WTC11 (cell line): ENCODE results near the gene COL20A1. TPM values are rescaled to one million over a fixed set of nuclear protein-coding genes. Genes with fewer than 3 reads are reported as not detected.

Experiments used
- ATAC-seq: fragments of 200-7000 bp; cut with Tn5 transposase; 2 replicates; pipeline ENCODE4 v1.10.0; 2021; ENCODE audit warnings: mild to moderate bottlenecking, moderate library complexity
- CTCF ChIA-PET: fragments of 300-600 bp; sonication (Branson Sonifier 250); formaldehyde crosslinking; loops from one replicate; lab custom pipeline; 2021; ENCODE audit warnings: antibody characterized with exemption; lab: Charles Lee
- POLR2A ChIA-PET: fragments of 350-600 bp; sonication (Branson Sonifier 250); formaldehyde crosslinking; loops from one replicate; lab custom pipeline; 2021; ENCODE audit warnings: antibody characterized with exemption; lab: Charles Lee
- DNase-seq: peaks from one replicate; pipeline ENCODE4 v3.0.0; 2021; ENCODE audit warnings: low spot score
- H3K27ac Mint-ChIP-seq: 2 replicates; pipeline ENCODE4 v1.8.0; 2021; ENCODE audit warnings: mixed read lengths
- H3K27me3 Mint-ChIP-seq: 2 replicates; pipeline ENCODE4 v1.8.0; 2021; ENCODE audit warnings: low read depth, mild to moderate bottlenecking, moderate library complexity, mixed read lengths
- H3K36me3 Mint-ChIP-seq: 2 replicates; pipeline ENCODE4 v1.8.0; 2021; ENCODE audit warnings: mixed read lengths
- H3K4me1 Mint-ChIP-seq: 2 replicates; pipeline ENCODE4 v1.8.0; 2022; ENCODE audit warnings: mixed read lengths
- H3K4me3 Mint-ChIP-seq: 2 replicates; pipeline ENCODE4 v1.8.0; 2021; ENCODE audit warnings: mild to moderate bottlenecking, moderate library complexity, mixed read lengths
- H3K9me3 Mint-ChIP-seq: 2 replicates; pipeline ENCODE4 v1.8.0; 2021; ENCODE audit warnings: mixed read lengths
- EMX1 ChIP-seq: fragments of 250-450 bp; sonication (Bioruptor Pico); IDR thresholded peaks from 2 replicates; pipeline ENCODE4 v1.8.0; 2021; ENCODE audit warnings: mild to moderate bottlenecking
- FOXK1 ChIP-seq: sonication (generic); formaldehyde crosslinking; IDR thresholded peaks from 2 replicates; pipeline ENCODE4 v1.8.0; 2022; ENCODE audit warnings: mild to moderate bottlenecking, moderate library complexity, missing genetic modification reagents
- GRHL2 ChIP-seq: fragments of 250-450 bp; sonication (Bioruptor Pico); IDR thresholded peaks from 2 replicates; pipeline ENCODE4 v1.8.0; 2022; ENCODE audit warnings: mild to moderate bottlenecking, moderate library complexity; ENCODE audit not compliant: insufficient replicate concordance, severe bottlenecking
- NFATC4 ChIP-seq: fragments of 250-450 bp; sonication (Bioruptor Pico); IDR thresholded peaks from 2 replicates; pipeline ENCODE4 v1.9.0; 2021; ENCODE audit warnings: mild to moderate bottlenecking
- NFE2L1 ChIP-seq: sonication (generic); formaldehyde crosslinking; IDR thresholded peaks from 2 replicates; pipeline ENCODE4 v1.8.1; 2023; ENCODE audit warnings: missing genetic modification reagents
- NFYB ChIP-seq: sonication (generic); formaldehyde crosslinking; conservative IDR thresholded peaks from 2 replicates; pipeline ENCODE4 v1.8.0; 2022; ENCODE audit warnings: low read depth, missing genetic modification reagents
- SMAD4 ChIP-seq: sonication (generic); formaldehyde crosslinking; IDR thresholded peaks from 2 replicates; pipeline ENCODE4 v1.8.0; 2022; ENCODE audit warnings: mild to moderate bottlenecking, missing genetic modification reagents
- ZBTB21 ChIP-seq: sonication (generic); formaldehyde crosslinking; IDR thresholded peaks from 2 replicates; pipeline ENCODE4 v1.8.1; 2023; ENCODE audit warnings: mild to moderate bottlenecking, missing genetic modification reagents, borderline replicate concordance
- ZNF121 ChIP-seq: sonication (generic); formaldehyde crosslinking; IDR thresholded peaks from 2 replicates; pipeline ENCODE4 v1.8.0; 2023; ENCODE audit warnings: missing genetic modification reagents
- ZNF219 ChIP-seq: sonication (generic); formaldehyde crosslinking; IDR thresholded peaks from 2 replicates; pipeline ENCODE4 v1.8.0; 2023; ENCODE audit warnings: missing genetic modification reagents, mild to moderate bottlenecking, borderline replicate concordance
- ZNF317 ChIP-seq: sonication (generic); formaldehyde crosslinking; IDR thresholded peaks from 2 replicates; pipeline ENCODE4 v1.8.1; 2023; ENCODE audit warnings: low read depth, mild to moderate bottlenecking, moderate library complexity, missing genetic modification reagents, borderline replicate concordance
- ZNF671 ChIP-seq: fragments of 250-450 bp; sonication (Bioruptor Pico); IDR thresholded peaks from 2 replicates; pipeline ENCODE4 v1.8.0; 2021; ENCODE audit warnings: mild to moderate bottlenecking
- total RNA-seq: library from RNA; stranded (reverse); gene quantifications from 3 replicates; pipeline ENCODE4 v1.2.3, GENCODE V29; 2021
- TF ChIP-seq, protein P1 (sequence below): sonication (generic); formaldehyde crosslinking; IDR thresholded peaks from 2 replicates; pipeline ENCODE4 v1.8.1; 2023; ENCODE audit warnings: mild to moderate bottlenecking, missing genetic modification reagents, moderate library complexity
- TF ChIP-seq, protein P2 (sequence below): sonication (generic); formaldehyde crosslinking; IDR thresholded peaks from 2 replicates; pipeline ENCODE4 v1.8.0; 2023; ENCODE audit warnings: missing genetic modification reagents, mild to moderate bottlenecking, borderline replicate concordance
- TF ChIP-seq, protein P3 (sequence below): fragments of 250-450 bp; sonication (Bioruptor Pico); IDR thresholded peaks from 2 replicates; pipeline ENCODE4 v1.9.0; 2021; ENCODE audit warnings: mild to moderate bottlenecking, borderline replicate concordance

Gene COL20A1
- total RNA-seq, 1 experiment from 2014 or later, result 1.3 TPM

DNA sequence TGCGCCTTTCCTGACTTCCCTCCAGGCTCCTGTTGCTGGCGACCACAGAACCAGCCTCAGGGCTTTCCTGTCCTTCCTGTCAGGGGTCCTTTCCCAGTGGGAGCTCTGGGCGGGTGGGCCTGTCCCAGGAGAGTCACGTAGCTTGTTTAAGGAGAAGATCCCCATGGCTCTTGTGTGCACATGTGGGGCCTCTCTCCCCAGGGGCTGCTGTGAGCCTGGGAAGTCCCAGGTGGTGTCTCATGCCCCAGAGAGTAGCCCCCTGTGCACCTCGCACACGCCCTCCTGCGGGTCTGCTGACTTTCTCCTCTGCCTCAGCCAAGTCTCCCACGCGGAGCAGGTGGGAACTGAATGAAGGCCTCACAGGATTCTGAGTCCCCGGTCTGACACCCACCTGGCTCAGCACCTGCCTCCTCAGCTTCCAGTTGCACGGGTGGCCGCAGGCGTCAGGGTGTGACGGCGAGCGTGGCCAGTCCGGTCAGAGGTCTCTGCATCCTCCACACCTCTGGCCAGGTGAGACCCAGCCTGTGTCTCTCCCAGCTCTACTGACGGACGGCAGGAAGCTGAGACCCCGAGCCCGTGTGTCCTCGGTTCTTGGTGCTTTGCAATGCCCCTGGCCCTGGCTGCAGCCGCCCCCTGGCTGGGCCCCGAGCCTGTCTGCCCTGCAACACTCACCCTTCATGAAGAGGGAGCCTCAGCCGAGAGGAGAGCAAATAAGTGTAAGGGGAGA lies 33.1 kb upstream of the COL20A1 start (continued):
- TF ChIP-seq ZNF121 (CRISPR knock-in tag) (no peak), NFE2L1 (CRISPR knock-in tag) (no peak), ZBTB21 (CRISPR knock-in tag) (no peak)
- TF ChIP-seq, protein P1, sequence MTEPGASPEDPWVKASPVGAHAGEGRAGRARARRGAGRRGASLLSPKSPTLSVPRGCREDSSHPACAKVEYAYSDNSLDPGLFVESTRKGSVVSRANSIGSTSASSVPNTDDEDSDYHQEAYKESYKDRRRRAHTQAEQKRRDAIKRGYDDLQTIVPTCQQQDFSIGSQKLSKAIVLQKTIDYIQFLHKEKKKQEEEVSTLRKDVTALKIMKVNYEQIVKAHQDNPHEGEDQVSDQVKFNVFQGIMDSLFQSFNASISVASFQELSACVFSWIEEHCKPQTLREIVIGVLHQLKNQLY (CRISPR knock-in tag), result no peak
- TF ChIP-seq, protein P2, sequence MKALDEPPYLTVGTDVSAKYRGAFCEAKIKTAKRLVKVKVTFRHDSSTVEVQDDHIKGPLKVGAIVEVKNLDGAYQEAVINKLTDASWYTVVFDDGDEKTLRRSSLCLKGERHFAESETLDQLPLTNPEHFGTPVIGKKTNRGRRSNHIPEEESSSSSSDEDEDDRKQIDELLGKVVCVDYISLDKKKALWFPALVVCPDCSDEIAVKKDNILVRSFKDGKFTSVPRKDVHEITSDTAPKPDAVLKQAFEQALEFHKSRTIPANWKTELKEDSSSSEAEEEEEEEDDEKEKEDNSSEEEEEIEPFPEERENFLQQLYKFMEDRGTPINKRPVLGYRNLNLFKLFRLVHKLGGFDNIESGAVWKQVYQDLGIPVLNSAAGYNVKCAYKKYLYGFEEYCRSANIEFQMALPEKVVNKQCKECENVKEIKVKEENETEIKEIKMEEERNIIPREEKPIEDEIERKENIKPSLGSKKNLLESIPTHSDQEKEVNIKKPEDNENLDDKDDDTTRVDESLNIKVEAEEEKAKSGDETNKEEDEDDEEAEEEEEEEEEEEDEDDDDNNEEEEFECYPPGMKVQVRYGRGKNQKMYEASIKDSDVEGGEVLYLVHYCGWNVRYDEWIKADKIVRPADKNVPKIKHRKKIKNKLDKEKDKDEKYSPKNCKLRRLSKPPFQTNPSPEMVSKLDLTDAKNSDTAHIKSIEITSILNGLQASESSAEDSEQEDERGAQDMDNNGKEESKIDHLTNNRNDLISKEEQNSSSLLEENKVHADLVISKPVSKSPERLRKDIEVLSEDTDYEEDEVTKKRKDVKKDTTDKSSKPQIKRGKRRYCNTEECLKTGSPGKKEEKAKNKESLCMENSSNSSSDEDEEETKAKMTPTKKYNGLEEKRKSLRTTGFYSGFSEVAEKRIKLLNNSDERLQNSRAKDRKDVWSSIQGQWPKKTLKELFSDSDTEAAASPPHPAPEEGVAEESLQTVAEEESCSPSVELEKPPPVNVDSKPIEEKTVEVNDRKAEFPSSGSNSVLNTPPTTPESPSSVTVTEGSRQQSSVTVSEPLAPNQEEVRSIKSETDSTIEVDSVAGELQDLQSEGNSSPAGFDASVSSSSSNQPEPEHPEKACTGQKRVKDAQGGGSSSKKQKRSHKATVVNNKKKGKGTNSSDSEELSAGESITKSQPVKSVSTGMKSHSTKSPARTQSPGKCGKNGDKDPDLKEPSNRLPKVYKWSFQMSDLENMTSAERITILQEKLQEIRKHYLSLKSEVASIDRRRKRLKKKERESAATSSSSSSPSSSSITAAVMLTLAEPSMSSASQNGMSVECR (CRISPR knock-in tag), result no peak

DNA sequence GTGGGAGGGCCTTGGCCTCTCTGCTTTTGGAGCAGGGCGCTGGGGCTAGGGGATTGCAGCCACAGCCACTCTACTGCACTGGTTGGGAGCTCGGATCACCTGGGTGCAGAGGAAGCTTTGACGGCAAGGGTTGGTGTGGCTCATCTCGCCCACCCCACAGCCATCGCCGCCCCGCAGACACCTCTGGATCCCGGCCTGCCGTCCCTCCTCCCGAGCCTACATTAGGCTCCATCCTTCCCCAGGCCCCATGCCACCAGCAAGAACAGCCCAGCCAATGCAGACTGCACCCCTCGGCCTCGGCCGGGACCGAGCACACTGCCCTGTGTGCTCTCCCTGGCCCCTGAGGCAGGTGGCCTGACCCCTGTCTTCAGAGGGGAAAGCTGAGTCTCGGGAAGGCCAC lies 32.5 kb upstream of the COL20A1 start:
- no peaks in the 10 kb centered on the region for H3K9me3 Mint-ChIP-seq
- H3K36me3 Mint-ChIP-seq, result no peaks in the 10 kb centered on the region
- CTCF ChIA-PET, result interaction anchor here (0.8 to 2.0 kb wide), 6 partner anchors 8 to 121 kb away, joined by 4 to 6 read pairs (median 4); partner anchors contain the start of gene ARFGAP1
- no peak for DNase-seq
- TF ChIP-seq NFYB (CRISPR knock-in tag), result no peak
- no peak for TF ChIP-seq ZNF317
- no peak for TF ChIP-seq FOXK1 (CRISPR knock-in tag)
- no peak for TF ChIP-seq ZNF671 (CRISPR knock-in tag)
- no peak for TF ChIP-seq GRHL2 (CRISPR knock-in tag)
- TF ChIP-seq EMX1 (CRISPR knock-in tag), result no peak
- TF ChIP-seq NFE2L1 (CRISPR knock-in tag), result no peak
- TF ChIP-seq, protein P3, sequence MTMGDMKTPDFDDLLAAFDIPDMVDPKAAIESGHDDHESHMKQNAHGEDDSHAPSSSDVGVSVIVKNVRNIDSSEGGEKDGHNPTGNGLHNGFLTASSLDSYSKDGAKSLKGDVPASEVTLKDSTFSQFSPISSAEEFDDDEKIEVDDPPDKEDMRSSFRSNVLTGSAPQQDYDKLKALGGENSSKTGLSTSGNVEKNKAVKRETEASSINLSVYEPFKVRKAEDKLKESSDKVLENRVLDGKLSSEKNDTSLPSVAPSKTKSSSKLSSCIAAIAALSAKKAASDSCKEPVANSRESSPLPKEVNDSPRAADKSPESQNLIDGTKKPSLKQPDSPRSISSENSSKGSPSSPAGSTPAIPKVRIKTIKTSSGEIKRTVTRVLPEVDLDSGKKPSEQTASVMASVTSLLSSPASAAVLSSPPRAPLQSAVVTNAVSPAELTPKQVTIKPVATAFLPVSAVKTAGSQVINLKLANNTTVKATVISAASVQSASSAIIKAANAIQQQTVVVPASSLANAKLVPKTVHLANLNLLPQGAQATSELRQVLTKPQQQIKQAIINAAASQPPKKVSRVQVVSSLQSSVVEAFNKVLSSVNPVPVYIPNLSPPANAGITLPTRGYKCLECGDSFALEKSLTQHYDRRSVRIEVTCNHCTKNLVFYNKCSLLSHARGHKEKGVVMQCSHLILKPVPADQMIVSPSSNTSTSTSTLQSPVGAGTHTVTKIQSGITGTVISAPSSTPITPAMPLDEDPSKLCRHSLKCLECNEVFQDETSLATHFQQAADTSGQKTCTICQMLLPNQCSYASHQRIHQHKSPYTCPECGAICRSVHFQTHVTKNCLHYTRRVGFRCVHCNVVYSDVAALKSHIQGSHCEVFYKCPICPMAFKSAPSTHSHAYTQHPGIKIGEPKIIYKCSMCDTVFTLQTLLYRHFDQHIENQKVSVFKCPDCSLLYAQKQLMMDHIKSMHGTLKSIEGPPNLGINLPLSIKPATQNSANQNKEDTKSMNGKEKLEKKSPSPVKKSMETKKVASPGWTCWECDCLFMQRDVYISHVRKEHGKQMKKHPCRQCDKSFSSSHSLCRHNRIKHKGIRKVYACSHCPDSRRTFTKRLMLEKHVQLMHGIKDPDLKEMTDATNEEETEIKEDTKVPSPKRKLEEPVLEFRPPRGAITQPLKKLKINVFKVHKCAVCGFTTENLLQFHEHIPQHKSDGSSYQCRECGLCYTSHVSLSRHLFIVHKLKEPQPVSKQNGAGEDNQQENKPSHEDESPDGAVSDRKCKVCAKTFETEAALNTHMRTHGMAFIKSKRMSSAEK, result no peak
- TF ChIP-seq NFATC4, result no peak
- TF ChIP-seq SMAD4 (CRISPR knock-in tag), result no peak
- TF ChIP-seq ZNF219 (CRISPR knock-in tag), result no peak
- TF ChIP-seq, all 79 proteins: peak for 0
- POLR2A ChIA-PET, result no interaction called here
- H3K27ac Mint-ChIP-seq, result no peak overlapping the region
- no peak overlapping the region for H3K4me3 Mint-ChIP-seq
- H3K4me1 Mint-ChIP-seq, result peaks cover 15% of the 10 kb centered on the region
- no peak for ATAC-seq
- peaks cover 16% of the 10 kb centered on the region for H3K27me3 Mint-ChIP-seq
